ENCODE data around the gene STYXL1. TPM values are rescaled to one million over a fixed set of nuclear protein-coding genes. Genes with fewer than 3 reads are reported as not detected.
"Not testable (repeated sequence)": the region's sequence is repeated elsewhere in the genome, so short reads cannot be mapped to it uniquely, and the experiment has no call there.

STYXL1 gene
- total RNA-seq, 1 donor from 2014 or later, result 71.7 TPM

GRCh38 chr7:76048668-76048988 lies 828 bp upstream of the STYXL1 start:
- H3K27me3 ChIP-seq (ENCODE audit: control insufficient read depth, insufficient read depth, low read length), result no peaks in the 10 kb centered on the region
- no peaks in the 10 kb centered on the region for H3K36me3 ChIP-seq (ENCODE audit: control insufficient read depth, insufficient read depth, low read length)
- no peak for DNase-seq (ENCODE audit: low read depth)
- peak overlapping the region; percentile 79 for H3K4me3 ChIP-seq (ENCODE audit: low read depth, low read length)
- peak; percentile 26 for TF ChIP-seq CTCF (IDR thresholded peaks at IDR 0.05; ENCODE audit: insufficient read depth, low read length, poor library complexity, severe bottlenecking)

GRCh38 chr7:76047305-76047810 lies 442 bp downstream of the STYXL1 start:
- Histone ChIP-seq H3K36me3 (ENCODE audit: control insufficient read depth, insufficient read depth, low read length) (no peaks in the 10 kb centered on the region), H3K27me3 (ENCODE audit: control insufficient read depth, insufficient read depth, low read length) (no peaks in the 10 kb centered on the region), H3K4me3 (ENCODE audit: low read depth, low read length) (peak overlapping the region; percentile 79)
- no peak for TF ChIP-seq CTCF (IDR thresholded peaks at IDR 0.05; ENCODE audit: insufficient read depth, low read length, poor library complexity, severe bottlenecking)
- no peak for DNase-seq (ENCODE audit: low read depth)

GRCh38 chr7:76044375-76044865 lies 3.4 kb downstream of the STYXL1 start:
- Histone ChIP-seq H3K4me3 (ENCODE audit: low read depth, low read length) (no peak overlapping the region), H3K27me3 (ENCODE audit: control insufficient read depth, insufficient read depth, low read length) (no peaks in the 10 kb centered on the region), H3K36me3 (ENCODE audit: control insufficient read depth, insufficient read depth, low read length) (no peaks in the 10 kb centered on the region)
- TF ChIP-seq CTCF (IDR thresholded peaks at IDR 0.05; ENCODE audit: insufficient read depth, low read length, poor library complexity, severe bottlenecking), result no peak
- DNase-seq (ENCODE audit: low read depth), result no peak

- no peak for TF ChIP-seq CTCF (IDR thresholded peaks at IDR 0.05; ENCODE audit: insufficient read depth, low read length, poor library complexity, severe bottlenecking)
- Histone ChIP-seq H3K36me3 (ENCODE audit: control insufficient read depth, insufficient read depth, low read length) (no peaks in the 10 kb centered on the region), H3K27me3 (ENCODE audit: control insufficient read depth, insufficient read depth, low read length) (no peaks in the 10 kb centered on the region), H3K4me3 (ENCODE audit: low read depth, low read length) (no peak overlapping the region)
- no peak for DNase-seq (ENCODE audit: low read depth)
These were observed 7.7 kb downstream of the STYXL1 start for GRCh38 chr7:76040126-76040525.

GRCh38 chr7:76037310-76037709 lies 10.5 kb downstream of the STYXL1 start:
- no peaks in the 10 kb centered on the region for H3K27me3 ChIP-seq (ENCODE audit: control insufficient read depth, insufficient read depth, low read length)
- no peak for TF ChIP-seq CTCF (IDR thresholded peaks at IDR 0.05; ENCODE audit: insufficient read depth, low read length, poor library complexity, severe bottlenecking)
- no peaks in the 10 kb centered on the region for H3K36me3 ChIP-seq (ENCODE audit: control insufficient read depth, insufficient read depth, low read length)
- H3K4me3 ChIP-seq (ENCODE audit: low read depth, low read length), result no peak overlapping the region
- no peak for DNase-seq (ENCODE audit: low read depth)

- H3K4me3 ChIP-seq (ENCODE audit: low read depth, low read length), result no peak overlapping the region
- DNase-seq (ENCODE audit: low read depth), result no peak
- no peak for TF ChIP-seq CTCF (IDR thresholded peaks at IDR 0.05; ENCODE audit: insufficient read depth, low read length, poor library complexity, severe bottlenecking)
- no peaks in the 10 kb centered on the region for H3K27me3 ChIP-seq (ENCODE audit: control insufficient read depth, insufficient read depth, low read length)
- no peaks in the 10 kb centered on the region for H3K36me3 ChIP-seq (ENCODE audit: control insufficient read depth, insufficient read depth, low read length)
These were observed 15.8 kb downstream of the STYXL1 start for GRCh38 chr7:76031964-76032363.

GRCh38 chr7:76029682-76030081 lies 18.1 kb downstream of the STYXL1 start:
- H3K36me3 ChIP-seq (ENCODE audit: control insufficient read depth, insufficient read depth, low read length); H3K4me3 ChIP-seq (ENCODE audit: low read depth, low read length); DNase-seq (ENCODE audit: low read depth); H3K27me3 ChIP-seq (ENCODE audit: control insufficient read depth, insufficient read depth, low read length): not testable (repeated sequence)

All from kidney epithelial cell (primary cell).